ENCODE measurements around the gene MAP3K19. TPM values are rescaled to one million over a fixed set of nuclear protein-coding genes. Genes with fewer than 3 reads are reported as not detected.
A peak's percentile ranks its signal among the peaks of the same experiment; 100 is the strongest.

MAP3K19 gene
- total RNA-seq, 1 experiment from 2014 or later: not detected

GRCh38 chr2:134932864-134933526, 114.3 kb downstream of the MAP3K19 start:
- Histone ChIP-seq H3K9me2 (replicated peaks; ENCODE audit: low read length) (no peaks in the 10 kb centered on the region), H3K79me2 (ENCODE audit: low read length) (peaks cover 93% of the 10 kb centered on the region), H3K27me3 (ENCODE audit: low read length) (no peaks in the 10 kb centered on the region), H3K9ac (ENCODE audit: low read length) (no peak overlapping the region), H3K4me1 (ENCODE audit: insufficient read depth, low read length) (peaks cover 5% of the 10 kb centered on the region; the same call in 1 of the 2 replicates), H3K4me3 (ENCODE audit: low read length) (no peak overlapping the region), H3F3A (ENCODE audit: low read length, unreplicated experiment) (no peaks in the 10 kb centered on the region), H2AFZ (ENCODE audit: low read length) (no peak overlapping the region), H3K9me3 (ENCODE audit: low read length) (no peaks in the 10 kb centered on the region), H3K4me2 (ENCODE audit: low read length) (no peak overlapping the region), H3K27ac (ENCODE audit: low read length) (no peak overlapping the region), H4K20me1 (ENCODE audit: low read length) (peaks cover 70% of the 10 kb centered on the region), H3K36me3 (ENCODE audit: low read depth, low read length) (peaks cover 33% of the 10 kb centered on the region)
- intact Hi-C loops (cut with micrococcal nuclease): no loop called here
- ATAC-seq: no peak
- no peak for DNase-seq
- ChIA-PET POLR2A (ENCODE audit: unreplicated experiment) (no interaction called here), CTCF (no interaction called here)
- BruUV-seq (replicated peaks): no TSS peak
- no peak for TF ChIP-seq EZH2 (IDR thresholded peaks at IDR 0.05; ENCODE audit: low read length, unreplicated experiment)
- TF ChIP-seq, protein P1, sequence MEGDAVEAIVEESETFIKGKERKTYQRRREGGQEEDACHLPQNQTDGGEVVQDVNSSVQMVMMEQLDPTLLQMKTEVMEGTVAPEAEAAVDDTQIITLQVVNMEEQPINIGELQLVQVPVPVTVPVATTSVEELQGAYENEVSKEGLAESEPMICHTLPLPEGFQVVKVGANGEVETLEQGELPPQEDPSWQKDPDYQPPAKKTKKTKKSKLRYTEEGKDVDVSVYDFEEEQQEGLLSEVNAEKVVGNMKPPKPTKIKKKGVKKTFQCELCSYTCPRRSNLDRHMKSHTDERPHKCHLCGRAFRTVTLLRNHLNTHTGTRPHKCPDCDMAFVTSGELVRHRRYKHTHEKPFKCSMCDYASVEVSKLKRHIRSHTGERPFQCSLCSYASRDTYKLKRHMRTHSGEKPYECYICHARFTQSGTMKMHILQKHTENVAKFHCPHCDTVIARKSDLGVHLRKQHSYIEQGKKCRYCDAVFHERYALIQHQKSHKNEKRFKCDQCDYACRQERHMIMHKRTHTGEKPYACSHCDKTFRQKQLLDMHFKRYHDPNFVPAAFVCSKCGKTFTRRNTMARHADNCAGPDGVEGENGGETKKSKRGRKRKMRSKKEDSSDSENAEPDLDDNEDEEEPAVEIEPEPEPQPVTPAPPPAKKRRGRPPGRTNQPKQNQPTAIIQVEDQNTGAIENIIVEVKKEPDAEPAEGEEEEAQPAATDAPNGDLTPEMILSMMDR (conservative IDR thresholded peaks at IDR 0.05; ENCODE audit: low read depth, low read length): no peak
- TF ChIP-seq EZH2phosphoT487 (IDR thresholded peaks at IDR 0.05; ENCODE audit: borderline replicate concordance, low read length): no peak

GRCh38 chr2:134927195-134927594, 120.1 kb downstream of the MAP3K19 start:
- H3K36me3 ChIP-seq (ENCODE audit: low read depth, low read length): peaks cover 29% of the 10 kb centered on the region
- intact Hi-C loops (cut with micrococcal nuclease): no loop called here
- peaks cover 100% of the 10 kb centered on the region for H3K79me2 ChIP-seq (ENCODE audit: low read length)
- H3K4me3 ChIP-seq (ENCODE audit: low read length): no peak overlapping the region
- peak; percentile 61 for DNase-seq
- no peak overlapping the region for H2AFZ ChIP-seq (ENCODE audit: low read length)
- no peaks in the 10 kb centered on the region for H3F3A ChIP-seq (ENCODE audit: low read length, unreplicated experiment)
- H3K9me3 ChIP-seq (ENCODE audit: low read length): no peaks in the 10 kb centered on the region
- TF ChIP-seq, protein P1 (conservative IDR thresholded peaks at IDR 0.05; ENCODE audit: low read depth, low read length): no peak
- TF ChIP-seq EZH2 (IDR thresholded peaks at IDR 0.05; ENCODE audit: low read length, unreplicated experiment) (no peak), EZH2phosphoT487 (IDR thresholded peaks at IDR 0.05; ENCODE audit: borderline replicate concordance, low read length) (no peak)
- H3K4me1 ChIP-seq (ENCODE audit: insufficient read depth, low read length): peaks cover 15% of the 10 kb centered on the region; the same call in 1 of the 2 replicates
- H4K20me1 ChIP-seq (ENCODE audit: low read length): peaks cover 73% of the 10 kb centered on the region
- ChIA-PET CTCF (no interaction called here), POLR2A (ENCODE audit: unreplicated experiment) (no interaction called here)
- no peaks in the 10 kb centered on the region for H3K9me2 ChIP-seq (replicated peaks; ENCODE audit: low read length)
- 0 out of 2 replicates have a peak overlapping the region, but pooled peaks have one; percentile 4 for H3K4me2 ChIP-seq (ENCODE audit: low read length)
- peak; percentile 71 for ATAC-seq
- no TSS peak for BruUV-seq (replicated peaks)
- H3K27me3 ChIP-seq (ENCODE audit: low read length): no peaks in the 10 kb centered on the region
- H3K9ac ChIP-seq (ENCODE audit: low read length): no peak overlapping the region
- H3K27ac ChIP-seq (ENCODE audit: low read length): no peak overlapping the region

GRCh38 chr2:134926231-134926931, 120.9 kb downstream of the MAP3K19 start:
- ChIA-PET POLR2A (ENCODE audit: unreplicated experiment) (no interaction called here), CTCF (no interaction called here)
- H3K4me1 ChIP-seq (ENCODE audit: insufficient read depth, low read length): peaks cover 22% of the 10 kb centered on the region; the same call in 1 of the 2 replicates
- intact Hi-C loops (cut with micrococcal nuclease): no loop called here
- peaks cover 25% of the 10 kb centered on the region for H3K36me3 ChIP-seq (ENCODE audit: low read depth, low read length)
- peaks cover 73% of the 10 kb centered on the region for H4K20me1 ChIP-seq (ENCODE audit: low read length)
- no TSS peak for BruUV-seq (replicated peaks)
- H3K4me3 ChIP-seq (ENCODE audit: low read length): no peak overlapping the region
- ATAC-seq (no peak), DNase-seq (no peak)
- H3K4me2 ChIP-seq (ENCODE audit: low read length): peak overlapping the region; percentile 4; the same call in 1 of the 2 replicates
- H3F3A ChIP-seq (ENCODE audit: low read length, unreplicated experiment): no peaks in the 10 kb centered on the region
- TF ChIP-seq, protein P1 (conservative IDR thresholded peaks at IDR 0.05; ENCODE audit: low read depth, low read length): no peak
- no peak for TF ChIP-seq EZH2phosphoT487 (IDR thresholded peaks at IDR 0.05; ENCODE audit: borderline replicate concordance, low read length)
- no peak for TF ChIP-seq EZH2 (IDR thresholded peaks at IDR 0.05; ENCODE audit: low read length, unreplicated experiment)
- peaks cover 100% of the 10 kb centered on the region for H3K79me2 ChIP-seq (ENCODE audit: low read length)
- no peaks in the 10 kb centered on the region for H3K9me2 ChIP-seq (replicated peaks; ENCODE audit: low read length)
- H2AFZ ChIP-seq (ENCODE audit: low read length): no peak overlapping the region
- no peak overlapping the region for H3K27ac ChIP-seq (ENCODE audit: low read length)
- no peaks in the 10 kb centered on the region for H3K9me3 ChIP-seq (ENCODE audit: low read length)
- H3K9ac ChIP-seq (ENCODE audit: low read length): no peak overlapping the region
- no peaks in the 10 kb centered on the region for H3K27me3 ChIP-seq (ENCODE audit: low read length)
